Thoracic aorta (tissue), 2 donors: ENCODE measurements around the gene CHP2. TPM values are rescaled to one million over a fixed set of nuclear protein-coding genes. Genes with fewer than 3 reads are reported as not detected.

Experiments
- ATAC-seq: fragments of 150-250 bp; one replicate; pipeline ENCODE4 v1.8.0; 2017; ENCODE audit warnings: low read depth; ENCODE audit not compliant: insufficient number of reproducible peaks, low FRiP score
- DNase-seq: peaks from one replicate; pipeline ENCODE4 v3.0.0-alpha.2; 2020; ENCODE audit warnings: low spot score
- H3K27ac ChIP-seq, 2 donors: fragments of 200-600 bp; sonication (generic); 1 replicate in 1 of 2; 2 replicates in 1 of 2; pipeline ENCODE4 v1.5.1; 2016; ENCODE audit warnings: mild to moderate bottlenecking in 2 of 2, moderate library complexity in 2 of 2
- H3K27me3 ChIP-seq: fragments of 200-600 bp; sonication (generic); replicated peaks from 2 replicates; pipeline ENCODE4 v1.6.0; 2016; ENCODE audit warnings: mild to moderate bottlenecking; ENCODE audit not compliant: insufficient read depth
- H3K36me3 ChIP-seq: fragments of 200-600 bp; sonication (generic); one replicate; pipeline ENCODE4 v1.5.1; 2016
- H3K4me1 ChIP-seq, 2 donors: fragments of 200-600 bp; sonication (generic); 1 replicate in 1 of 2; 2 replicates in 1 of 2; pipeline versions ENCODE4 v1.5.1 to v1.6.0; 2016; ENCODE audit warnings: low read depth in 2 of 2, mild to moderate bottlenecking in 1 of 2; ENCODE audit not compliant: control insufficient read depth in 1 of 2
- H3K4me3 ChIP-seq: fragments of 200-600 bp; sonication (generic); 2 replicates; pipeline ENCODE4 v1.5.1; 2016; ENCODE audit warnings: mild to moderate bottlenecking
- H3K9me3 ChIP-seq: fragments of 200-600 bp; sonication (generic); 2 replicates; pipeline ENCODE4 v1.5.1; 2016
- CTCF ChIP-seq: fragments of 200-600 bp; sonication (generic); IDR thresholded peaks from one replicate; pipeline ENCODE4 v1.5.1; 2019; ENCODE audit warnings: antibody characterized with exemption
- total RNA-seq, 2 donors: library from RNA; depleted of rRNA; stranded (reverse); fragments of >200 nt; gene quantifications; one replicate each; pipeline versions ENCODE4 v1.1.0 to v1.2.3, GENCODE V29; 2016

CHP2 gene
- total RNA-seq, 2 donors from 2014 or later: not detected

- no peak for ATAC-seq
- no peak for TF ChIP-seq CTCF
- Histone ChIP-seq H3K4me1 (no peaks in the 10 kb centered on the region), H3K36me3 (no peaks in the 10 kb centered on the region), H3K9me3 (peaks cover 2% of the 10 kb centered on the region), H3K4me3 (no peak overlapping the region), H3K27me3 (no peaks in the 10 kb centered on the region), H3K27ac (no peak overlapping the region)
- DNase-seq: no peak
These were observed 30.6 kb upstream of the CHP2 start for GRCh38 chr16:23724096-23724784.

GRCh38 chr16:23724785-23725131 is 30.1 kb upstream of the CHP2 start:
- H3K9me3 ChIP-seq: peaks cover 2% of the 10 kb centered on the region
- no peak for TF ChIP-seq CTCF
- no peak overlapping the region for H3K4me3 ChIP-seq
- H3K36me3 ChIP-seq: no peaks in the 10 kb centered on the region
- H3K27ac ChIP-seq: no peak overlapping the region
- DNase-seq: no peak
- H3K27me3 ChIP-seq: no peaks in the 10 kb centered on the region
- ATAC-seq: no peak
- H3K4me1 ChIP-seq: no peaks in the 10 kb centered on the region

GRCh38 chr16:23726710-23727109 is 28.1 kb upstream of the CHP2 start:
- Histone ChIP-seq H3K27me3 (no peaks in the 10 kb centered on the region), H3K4me1 (no peaks in the 10 kb centered on the region), H3K9me3 (peaks cover 2% of the 10 kb centered on the region), H3K36me3 (no peaks in the 10 kb centered on the region), H3K4me3 (no peak overlapping the region), H3K27ac (no peak overlapping the region)
- ATAC-seq (no peak), DNase-seq (no peak)
- TF ChIP-seq CTCF: no peak

GRCh38 chr16:23728112-23728477 is 26.7 kb upstream of the CHP2 start:
- TF ChIP-seq CTCF: no peak
- H3K27ac ChIP-seq: no peak overlapping the region
- no peak overlapping the region for H3K4me3 ChIP-seq
- no peaks in the 10 kb centered on the region for H3K4me1 ChIP-seq
- no peaks in the 10 kb centered on the region for H3K9me3 ChIP-seq
- DNase-seq: no peak
- ATAC-seq: no peak
- H3K36me3 ChIP-seq: no peaks in the 10 kb centered on the region
- no peaks in the 10 kb centered on the region for H3K27me3 ChIP-seq

- DNase-seq (no peak), ATAC-seq (no peak)
- H3K4me1 ChIP-seq: no peaks in the 10 kb centered on the region
- no peak overlapping the region for H3K4me3 ChIP-seq
- TF ChIP-seq CTCF: no peak
- H3K27me3 ChIP-seq: no peaks in the 10 kb centered on the region
- H3K9me3 ChIP-seq: no peaks in the 10 kb centered on the region
- no peak overlapping the region for H3K27ac ChIP-seq
- no peaks in the 10 kb centered on the region for H3K36me3 ChIP-seq
These were observed 25.1 kb upstream of the CHP2 start for GRCh38 chr16:23729503-23730424.
